GM10248 (cell line): ENCODE results near the gene VPS72.

Experiments used
- CTCF ChIA-PET: fragments of 300-600 bp; sonication (Branson Sonifier 250); formaldehyde crosslinking; extraction: SDS; loops from one replicate; lab custom pipeline; 2021; ENCODE audit warnings: antibody characterized with exemption; lab: Yijun Ruan, JAX
- POLR2A ChIA-PET: fragments of 350-650 bp; sonication (Branson Sonifier 250); formaldehyde crosslinking; extraction: SDS; loops from one replicate; lab custom pipeline; 2020; ENCODE audit warnings: antibody characterized with exemption; lab: Yijun Ruan, JAX
- DNase-seq: peaks from one replicate; pipeline ENCODE4 v3.0.0; 2012; ENCODE audit errors: extremely low spot score
- TF ChIP-seq, protein P1 (sequence below): IDR thresholded peaks from 2 replicates; pipeline ENCODE4 v1.5.1; 2012; ENCODE audit warnings: mild to moderate bottlenecking, low read depth; ENCODE audit errors: extremely low read depth, missing control alignments, control extremely low read depth

Gene VPS72

DNA sequence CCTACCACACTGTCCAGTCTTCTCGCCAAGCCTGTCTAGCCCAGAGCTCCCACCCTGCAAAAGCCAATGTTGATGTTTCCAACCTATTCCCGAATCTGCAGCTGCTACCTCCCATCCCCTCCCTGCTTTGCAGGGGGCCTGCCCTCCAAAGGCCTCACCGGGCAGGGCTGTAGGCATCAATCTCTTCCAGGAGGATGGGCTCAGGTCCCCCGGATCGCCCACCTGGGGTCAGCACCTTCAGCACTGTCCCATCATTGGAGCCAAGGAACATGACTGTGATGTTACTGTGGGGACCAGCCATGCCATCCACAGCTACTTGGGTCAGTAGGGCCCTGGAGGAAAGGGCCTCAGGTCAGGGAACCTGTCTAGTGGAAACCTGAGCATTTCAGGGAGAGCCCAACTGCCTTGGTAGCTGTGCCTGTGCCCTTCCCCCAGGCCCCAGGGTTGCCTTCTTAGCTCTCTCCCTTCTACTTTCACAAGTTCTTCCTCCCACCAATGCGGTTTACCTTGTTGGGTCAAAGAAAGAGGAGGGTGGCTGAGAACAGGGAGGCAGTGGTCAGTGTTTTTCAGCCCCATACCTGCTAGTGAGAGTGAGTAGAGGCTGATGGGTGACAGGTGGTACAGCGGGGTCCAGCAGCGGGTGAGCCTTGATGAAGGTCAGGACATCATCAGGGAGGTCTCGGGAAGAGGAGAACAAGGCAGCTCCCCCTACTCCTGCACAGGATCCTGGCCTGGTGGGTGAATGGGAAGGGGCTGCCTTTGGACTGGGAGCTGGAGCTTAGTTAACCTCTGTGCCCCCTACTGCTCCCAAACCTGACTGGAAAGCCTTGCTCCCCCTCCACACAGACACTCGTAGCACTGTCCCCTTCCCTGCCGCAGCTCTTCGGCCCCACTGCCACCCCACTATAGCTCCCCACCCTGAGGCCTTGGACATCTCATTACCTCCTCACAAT, 54.3 kb downstream of the VPS72 start:
- CTCF ChIA-PET = interaction anchor here (1.0 to 3.8 kb wide), 5 partner anchors 12 to 65 kb away, joined by 3 to 29 read pairs (median 11); partner anchors contain the start of genes GABPB2, SEMA6C and TNFAIP8L2
- TF ChIP-seq, protein P1, sequence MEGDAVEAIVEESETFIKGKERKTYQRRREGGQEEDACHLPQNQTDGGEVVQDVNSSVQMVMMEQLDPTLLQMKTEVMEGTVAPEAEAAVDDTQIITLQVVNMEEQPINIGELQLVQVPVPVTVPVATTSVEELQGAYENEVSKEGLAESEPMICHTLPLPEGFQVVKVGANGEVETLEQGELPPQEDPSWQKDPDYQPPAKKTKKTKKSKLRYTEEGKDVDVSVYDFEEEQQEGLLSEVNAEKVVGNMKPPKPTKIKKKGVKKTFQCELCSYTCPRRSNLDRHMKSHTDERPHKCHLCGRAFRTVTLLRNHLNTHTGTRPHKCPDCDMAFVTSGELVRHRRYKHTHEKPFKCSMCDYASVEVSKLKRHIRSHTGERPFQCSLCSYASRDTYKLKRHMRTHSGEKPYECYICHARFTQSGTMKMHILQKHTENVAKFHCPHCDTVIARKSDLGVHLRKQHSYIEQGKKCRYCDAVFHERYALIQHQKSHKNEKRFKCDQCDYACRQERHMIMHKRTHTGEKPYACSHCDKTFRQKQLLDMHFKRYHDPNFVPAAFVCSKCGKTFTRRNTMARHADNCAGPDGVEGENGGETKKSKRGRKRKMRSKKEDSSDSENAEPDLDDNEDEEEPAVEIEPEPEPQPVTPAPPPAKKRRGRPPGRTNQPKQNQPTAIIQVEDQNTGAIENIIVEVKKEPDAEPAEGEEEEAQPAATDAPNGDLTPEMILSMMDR = no peak
- DNase-seq = no peak
- POLR2A ChIA-PET = no interaction called here

DNA sequence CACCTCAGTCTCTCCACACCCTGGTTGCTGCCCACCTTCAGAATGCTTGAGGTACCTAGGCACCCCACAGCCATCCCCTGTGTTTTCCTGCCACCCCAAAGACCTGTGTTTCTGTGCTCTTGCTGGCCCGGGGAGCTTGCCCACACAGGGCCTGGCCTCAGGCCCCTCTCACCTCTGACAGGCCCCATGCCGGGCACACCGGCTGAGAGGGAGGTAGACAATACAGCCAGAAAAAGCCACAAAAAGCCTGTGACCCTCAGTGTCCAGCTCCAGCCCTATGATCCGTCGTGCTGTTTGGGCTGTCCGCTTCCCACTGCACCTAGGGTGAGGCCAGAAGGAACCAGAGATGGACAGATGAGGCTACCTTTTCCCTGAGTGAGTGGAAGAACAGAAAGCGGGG, 55.0 kb downstream of the VPS72 start:
- CTCF ChIA-PET = interaction anchor here (1.0 to 3.8 kb wide), 6 partner anchors 13 to 117 kb away, joined by 3 to 29 read pairs (median 8); partner anchors contain the start of genes GABPB2, SEMA6C and TNFAIP8L2
- DNase-seq = no peak

DNA sequence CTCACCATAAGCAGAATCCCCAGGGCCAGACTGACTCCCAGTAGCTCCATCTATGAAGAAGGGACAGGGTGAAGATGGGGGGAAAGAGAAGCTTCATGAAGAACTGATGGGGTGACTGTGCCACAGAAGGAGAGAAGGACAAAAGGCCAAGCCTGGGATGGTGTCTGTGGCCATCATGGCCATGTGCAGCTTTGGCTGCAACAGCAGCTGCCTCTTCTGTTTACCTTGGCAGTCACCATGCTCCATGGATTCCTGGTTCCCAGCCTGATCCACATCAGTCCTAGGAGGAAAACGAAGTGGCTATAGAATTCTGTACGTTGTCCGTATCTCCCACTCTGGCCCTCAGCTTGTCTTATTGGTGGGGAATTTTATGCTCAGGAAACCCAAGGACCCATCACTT, 55.6 kb downstream of the VPS72 start:
- ChIA-PET CTCF (interaction anchor here (0.7 to 3.8 kb wide), 5 partner anchors 8 to 117 kb away, joined by 3 to 29 read pairs (median 11); partner anchors contain the start of genes SEMA6C and TNFAIP8L2), POLR2A (no interaction called here)
- TF ChIP-seq, protein P1 = no peak
- DNase-seq = no peak

More for the DNA sequence above, 55.0 kb downstream of the VPS72 start:
- TF ChIP-seq, protein P1 = no peak
- POLR2A ChIA-PET = no interaction called here

DNA sequence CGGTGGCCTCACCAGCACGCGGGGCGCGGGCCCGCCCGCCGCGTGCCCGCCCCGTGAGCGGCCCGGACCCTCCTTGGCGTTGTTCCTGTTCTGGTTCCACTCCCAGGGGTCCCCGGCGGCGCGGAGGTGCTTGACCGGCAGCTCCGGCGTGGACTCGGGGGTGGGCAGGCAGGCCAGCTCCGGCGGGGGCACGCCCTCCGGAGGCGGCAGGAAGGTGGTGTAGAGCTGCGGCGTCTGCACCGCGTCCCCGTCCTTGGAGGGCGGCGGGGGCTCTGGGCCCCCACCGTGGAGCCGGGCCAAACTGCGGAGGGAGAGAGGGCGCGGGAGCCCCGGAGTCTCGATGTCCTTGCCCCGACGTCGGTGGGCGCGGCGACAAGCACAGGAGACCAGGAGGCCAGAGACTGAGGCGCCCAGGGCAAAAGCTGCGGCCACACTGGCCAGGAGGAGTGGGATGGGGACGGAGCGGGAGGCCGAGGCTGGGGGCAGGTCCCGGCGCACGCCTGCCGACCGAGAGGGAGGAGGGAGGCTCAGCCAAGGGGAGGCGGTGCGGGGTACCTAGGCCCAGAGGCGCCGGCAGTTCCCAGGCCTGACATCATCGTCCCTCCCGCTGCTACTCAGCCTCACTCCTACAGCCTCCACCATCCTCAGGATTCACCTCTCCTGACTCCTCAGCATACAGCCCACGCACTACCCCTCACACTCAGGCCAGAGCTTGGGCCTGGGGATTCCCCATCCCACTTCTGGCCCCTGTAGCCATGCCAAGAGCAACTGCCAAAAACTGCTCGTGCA, 56.8 kb downstream of the VPS72 start:
- TF ChIP-seq, protein P1 = no peak
- ChIA-PET POLR2A (no interaction called here), CTCF (interaction anchor here (1.4 to 3.8 kb wide), 4 partner anchors 15 to 119 kb away, joined by 4 to 29 read pairs (median 14); partner anchors contain the start of genes SEMA6C and TNFAIP8L2)
- no peak for DNase-seq

DNA sequence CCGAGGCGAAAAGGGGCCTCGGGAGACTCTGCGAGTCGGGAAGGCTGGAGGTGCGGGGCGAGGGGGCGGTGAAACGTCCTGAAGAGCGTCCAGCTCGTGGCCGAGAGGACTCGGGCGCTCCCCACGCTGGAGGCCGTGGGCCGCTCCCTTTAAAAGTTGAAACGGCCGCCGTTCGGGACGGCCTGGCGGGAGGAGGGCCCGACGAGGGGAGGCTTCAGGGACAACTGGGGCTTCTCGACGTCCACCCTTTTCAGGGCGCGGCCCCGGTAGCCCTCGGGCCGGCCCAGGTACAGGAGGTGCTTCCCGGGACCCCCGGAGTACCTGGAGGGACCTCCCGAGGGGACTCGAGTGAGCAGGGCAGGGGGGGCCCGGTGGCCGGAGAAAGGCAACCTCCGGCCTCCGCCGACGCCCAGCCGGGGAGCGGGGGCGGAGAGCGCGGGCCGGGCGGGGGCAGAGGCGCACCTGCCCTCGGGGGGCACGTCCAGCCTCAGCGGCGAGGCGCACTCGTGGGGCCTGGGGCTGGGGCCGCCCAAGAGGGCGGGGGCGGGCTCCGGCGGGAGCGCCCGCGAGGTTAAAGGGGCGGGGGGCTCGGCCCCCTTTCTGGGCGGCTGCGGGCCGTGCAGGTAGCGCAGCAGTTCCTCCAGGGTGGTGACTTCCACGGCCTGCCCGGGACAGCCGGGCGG, 57.5 kb downstream of the VPS72 start:
- DNase-seq = no peak
- TF ChIP-seq, protein P1 = no peak
- ChIA-PET POLR2A (no interaction called here), CTCF (interaction anchor here (3.8 to 4.6 kb wide), 2 partner anchors 11 to 25 kb away, joined by 18 to 29 read pairs; partner anchors contain the start of gene TNFAIP8L2)
